GM15510 (cell line): ENCODE data around the gene BMERB1.

ENCODE experiments used
- POLR2A ChIP-seq: IDR thresholded peaks from 3 replicates; pipeline ENCODE4 v1.6.1; 2011; ENCODE audit warnings: borderline replicate concordance; ENCODE audit not compliant: insufficient read length; ENCODE audit errors: extremely low read depth

Gene BMERB1

DNA sequence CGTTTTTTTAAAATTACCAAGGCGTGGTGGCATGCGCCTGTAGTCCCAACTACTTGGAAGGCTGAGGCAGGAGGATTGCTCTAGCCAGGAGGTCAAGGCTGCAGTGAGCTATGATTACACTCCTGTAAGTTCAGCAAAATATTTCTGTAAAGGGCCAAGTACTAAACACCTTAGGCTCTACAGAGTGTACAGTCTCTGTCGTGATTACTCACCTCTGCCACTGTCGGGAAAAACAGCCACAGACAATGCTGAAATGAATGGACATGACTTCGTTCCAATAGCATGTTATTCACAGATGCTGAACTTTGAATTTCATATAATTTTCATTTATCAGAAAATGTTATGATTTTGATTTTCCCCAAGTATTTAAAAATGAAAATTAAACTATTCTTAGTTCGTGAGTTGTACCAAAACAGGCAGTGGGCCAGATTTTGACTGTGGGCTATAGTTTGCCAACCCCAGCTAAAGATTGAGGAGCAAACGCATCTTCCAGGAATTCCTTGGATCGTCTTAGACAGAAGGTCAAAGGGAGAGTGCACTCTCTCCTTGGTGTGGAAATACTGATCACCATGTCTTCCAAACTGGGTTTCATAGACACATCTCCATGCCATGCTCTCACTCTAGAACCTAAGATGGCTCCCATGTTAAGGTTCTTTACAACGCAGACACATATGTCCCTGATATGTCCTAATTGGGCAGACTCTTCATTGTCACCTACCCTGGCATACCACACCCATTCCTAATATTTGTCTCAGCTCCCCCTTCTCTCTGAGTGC, 119.1 kb downstream of the BMERB1 start:
- no peak for TF ChIP-seq POLR2A

DNA sequence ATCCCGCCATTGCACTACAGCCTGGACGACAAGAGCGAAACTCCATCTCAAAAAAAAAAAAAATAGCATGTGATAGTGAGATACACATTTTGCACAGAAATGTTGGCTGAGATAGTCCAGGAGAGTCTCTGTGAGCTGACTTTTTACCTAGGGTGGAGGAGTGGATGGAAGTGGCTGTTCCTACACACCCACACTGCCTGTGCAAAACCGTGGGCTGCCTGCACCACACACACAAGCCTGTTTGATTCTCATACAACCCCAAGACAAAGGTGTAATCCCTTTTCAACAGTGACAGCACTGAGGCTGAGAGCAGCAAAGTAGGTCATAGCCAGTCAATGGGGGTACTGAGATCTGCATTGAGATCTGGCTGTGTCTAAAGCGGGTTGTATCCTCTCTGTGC, 121.7 kb downstream of the BMERB1 start:
- TF ChIP-seq POLR2A, result no peak

DNA sequence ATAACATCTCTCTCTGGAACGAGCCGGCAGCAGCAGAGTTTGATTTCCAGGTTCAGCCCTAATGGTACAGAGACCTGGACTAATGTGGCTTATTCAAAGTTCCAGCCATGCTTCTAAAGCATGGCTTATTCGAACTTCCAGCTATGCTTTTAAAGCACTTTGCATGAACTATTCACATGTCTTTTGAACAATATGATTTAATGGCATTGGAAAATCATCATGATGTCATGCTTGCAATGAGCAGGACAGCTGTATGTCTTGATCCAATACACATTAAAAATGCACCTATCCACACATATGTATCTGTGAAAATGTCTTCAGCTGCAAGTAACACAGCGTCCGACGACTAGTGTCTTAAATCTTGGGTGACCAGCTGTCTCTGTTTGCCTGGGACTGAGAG, 122.9 kb downstream of the BMERB1 start:
- no peak for TF ChIP-seq POLR2A

DNA sequence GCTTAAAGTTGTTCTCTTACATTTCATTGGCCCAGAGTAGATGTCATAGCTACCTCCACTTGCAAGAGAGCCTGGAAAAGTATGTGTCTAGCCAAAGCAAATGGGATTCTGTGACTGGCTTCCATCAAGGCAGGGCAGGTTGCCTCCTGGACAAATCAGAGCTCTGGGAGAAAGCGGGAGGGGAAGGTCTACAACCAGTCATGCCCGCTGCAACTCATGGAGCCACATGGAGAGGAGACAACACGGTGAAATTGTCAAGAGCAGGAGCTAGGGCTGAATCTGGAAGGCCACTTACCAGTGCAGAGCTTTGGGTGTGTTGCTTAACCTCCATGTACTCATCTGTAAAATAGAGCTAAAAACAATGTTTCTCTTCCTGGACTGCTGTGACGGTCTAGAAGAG, 124.8 kb downstream of the BMERB1 start:
- TF ChIP-seq POLR2A, result no peak

DNA sequence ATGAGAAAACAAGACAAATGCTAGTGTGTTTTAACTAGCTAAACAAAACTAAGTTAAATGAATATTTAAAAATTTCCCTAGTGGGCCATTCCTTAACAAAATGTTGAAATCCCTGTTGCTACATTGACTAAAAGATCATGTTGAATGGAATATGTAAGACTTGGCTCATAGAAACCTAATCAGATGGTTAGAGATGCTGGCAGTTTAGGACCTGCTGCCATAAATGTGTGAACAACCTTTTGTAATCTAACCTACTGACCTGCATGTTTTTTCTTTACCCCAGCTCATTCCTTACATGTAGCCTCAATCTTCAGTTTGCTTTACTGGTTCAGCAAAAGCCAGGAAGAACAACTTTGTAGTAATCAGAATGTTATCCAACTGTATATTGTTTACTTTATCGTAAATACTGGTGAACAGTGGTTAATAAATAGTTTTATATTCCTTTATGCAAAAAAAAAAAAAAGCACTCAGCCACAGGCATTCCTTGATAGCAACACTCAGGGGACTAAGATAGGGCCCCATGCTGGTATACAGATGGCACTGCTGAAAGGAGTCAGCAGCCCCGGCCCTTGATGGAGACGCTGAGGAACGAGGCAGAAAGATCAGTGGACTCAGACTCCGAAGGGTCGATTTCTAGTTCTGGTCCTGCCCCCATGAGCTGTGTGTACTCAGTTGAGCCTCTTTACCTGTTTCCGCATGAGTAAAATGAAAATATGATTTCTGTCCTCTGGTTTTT, 130.4 kb downstream of the BMERB1 start:
- no peak for TF ChIP-seq POLR2A

DNA sequence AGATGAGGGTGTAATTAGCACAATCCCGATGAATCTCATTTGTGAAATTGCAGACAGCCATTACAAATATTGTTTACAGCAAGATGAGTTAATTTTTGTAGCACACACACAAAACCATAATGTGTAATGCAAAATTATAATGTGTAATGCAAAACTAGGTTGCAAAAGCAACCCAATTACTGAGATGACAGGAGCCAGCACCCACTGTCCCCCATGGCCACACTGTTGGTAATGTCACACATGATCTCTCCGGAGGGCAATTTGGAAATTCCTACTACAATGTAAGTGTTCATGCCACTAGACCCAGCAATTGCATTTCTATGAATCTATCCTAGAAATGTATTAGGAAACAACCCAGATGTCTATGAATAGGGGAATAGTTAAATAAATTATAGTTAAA, 131.7 kb downstream of the BMERB1 start:
- no peak for TF ChIP-seq POLR2A

DNA sequence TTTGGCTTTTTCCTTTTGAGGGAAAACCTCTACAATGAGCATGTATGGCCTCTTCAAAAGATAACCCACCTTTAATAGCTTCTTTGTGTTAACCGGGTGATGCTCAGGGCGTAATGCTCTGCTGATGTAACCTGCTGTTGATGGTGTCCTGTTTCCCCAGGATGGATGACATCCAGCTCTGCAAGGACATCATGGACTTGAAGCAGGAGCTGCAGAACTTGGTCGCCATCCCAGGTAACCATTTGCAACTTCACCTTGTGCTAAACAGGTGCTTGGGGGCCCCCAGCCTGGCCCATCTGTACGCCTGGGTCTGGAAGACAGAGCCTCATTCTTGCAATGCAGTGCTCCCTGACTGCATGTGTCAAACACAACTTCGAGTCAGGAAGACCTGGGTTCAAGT, 133.4 kb downstream of the BMERB1 start:
- no peak for TF ChIP-seq POLR2A

DNA sequence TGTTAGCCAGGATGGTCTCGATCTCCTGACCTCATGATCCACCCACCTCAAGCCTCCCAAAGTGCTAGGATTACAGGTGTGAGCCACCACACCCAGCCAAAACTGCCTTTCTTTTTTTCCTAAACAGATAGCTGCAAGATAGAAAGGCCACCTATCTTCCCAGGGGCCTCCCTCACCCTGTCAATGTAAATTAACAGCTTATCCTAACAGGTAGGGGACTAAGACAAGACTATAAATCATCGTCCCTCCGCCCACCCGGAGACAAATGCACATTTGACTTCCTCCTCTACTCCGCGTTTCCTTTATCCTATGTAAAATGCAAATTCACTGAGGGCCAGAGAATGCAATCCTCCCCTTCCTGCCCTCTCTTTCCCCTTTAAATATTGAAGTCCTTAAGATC, 137.2 kb downstream of the BMERB1 start:
- no peak for TF ChIP-seq POLR2A

DNA sequence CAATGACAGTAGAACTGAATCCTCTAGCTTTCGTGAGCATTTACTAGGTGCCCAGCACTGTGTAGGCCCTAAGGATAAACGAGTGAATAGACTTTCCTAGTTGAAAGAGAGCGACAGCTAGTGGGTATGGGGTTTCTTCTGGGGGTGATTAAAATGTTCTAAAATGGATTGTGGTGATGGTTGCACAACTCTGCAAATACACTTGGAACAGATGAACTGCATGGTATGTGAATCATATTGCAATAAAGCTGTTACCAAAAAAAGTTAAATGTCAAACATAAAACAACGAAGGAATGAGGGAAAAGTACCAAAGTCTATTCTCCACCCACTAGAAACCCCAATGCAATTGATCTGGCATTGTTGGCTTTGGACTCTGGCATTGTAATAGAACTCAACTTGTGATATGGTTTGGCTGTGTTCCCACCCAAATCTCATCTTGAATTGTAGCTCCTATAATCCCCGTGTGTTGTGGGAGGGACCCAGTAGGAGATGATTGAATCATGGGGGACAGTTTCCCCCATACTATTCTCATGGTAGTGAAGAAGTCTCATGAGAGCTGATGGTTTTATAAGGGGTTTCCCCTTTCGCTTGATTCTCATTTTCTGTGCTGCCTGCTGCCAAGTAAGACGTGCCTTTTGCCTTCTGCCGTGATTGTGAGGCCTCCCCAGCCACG, 138.1 kb downstream of the BMERB1 start:
- no peak for TF ChIP-seq POLR2A

DNA sequence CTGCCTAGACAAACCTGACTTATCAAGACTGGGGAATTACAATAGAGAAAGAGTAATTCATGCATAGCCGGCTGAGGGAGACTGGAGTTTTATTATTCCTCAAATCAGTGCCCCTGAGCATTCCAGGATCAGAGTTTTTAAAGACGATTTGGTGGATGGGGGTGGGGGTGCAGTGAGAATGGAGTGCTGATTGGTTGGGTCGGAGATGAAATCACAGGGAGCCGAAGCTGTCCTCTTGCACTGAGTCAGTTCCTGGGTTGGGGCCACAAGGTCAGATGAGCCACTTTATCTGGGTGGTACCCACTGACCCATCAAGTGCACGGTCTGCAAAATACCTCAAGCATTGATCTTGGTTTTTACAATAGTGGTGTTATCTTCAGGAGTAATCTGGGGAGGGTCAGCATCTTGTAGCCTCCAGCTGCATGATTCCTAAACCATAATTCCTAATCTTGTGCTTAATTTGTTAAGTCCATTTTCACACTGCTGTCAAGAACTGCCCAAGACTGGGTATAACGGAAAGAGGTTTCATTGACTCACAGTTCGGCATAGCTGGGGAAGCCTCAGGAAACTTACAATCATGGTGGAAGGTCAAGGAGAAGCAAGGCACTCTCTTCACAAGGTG, 139.0 kb downstream of the BMERB1 start:
- no peak for TF ChIP-seq POLR2A

DNA sequence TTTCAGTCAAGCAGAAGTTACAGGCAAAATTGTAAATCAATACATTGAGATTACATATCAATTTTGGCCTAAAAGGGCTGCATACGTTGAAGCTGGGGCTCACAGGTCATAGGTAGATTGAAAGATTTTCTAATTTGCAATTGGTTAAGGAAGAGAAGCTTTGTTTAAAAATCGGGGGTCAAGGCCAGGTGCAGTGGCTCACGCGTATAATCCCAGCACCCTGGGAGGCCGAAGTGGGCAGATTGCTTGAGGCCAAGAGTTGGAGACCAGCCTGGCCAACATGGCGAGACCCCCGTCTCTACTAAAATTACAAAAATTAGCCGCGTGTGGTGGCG, 140.2 kb downstream of the BMERB1 start:
- no peak for TF ChIP-seq POLR2A

DNA sequence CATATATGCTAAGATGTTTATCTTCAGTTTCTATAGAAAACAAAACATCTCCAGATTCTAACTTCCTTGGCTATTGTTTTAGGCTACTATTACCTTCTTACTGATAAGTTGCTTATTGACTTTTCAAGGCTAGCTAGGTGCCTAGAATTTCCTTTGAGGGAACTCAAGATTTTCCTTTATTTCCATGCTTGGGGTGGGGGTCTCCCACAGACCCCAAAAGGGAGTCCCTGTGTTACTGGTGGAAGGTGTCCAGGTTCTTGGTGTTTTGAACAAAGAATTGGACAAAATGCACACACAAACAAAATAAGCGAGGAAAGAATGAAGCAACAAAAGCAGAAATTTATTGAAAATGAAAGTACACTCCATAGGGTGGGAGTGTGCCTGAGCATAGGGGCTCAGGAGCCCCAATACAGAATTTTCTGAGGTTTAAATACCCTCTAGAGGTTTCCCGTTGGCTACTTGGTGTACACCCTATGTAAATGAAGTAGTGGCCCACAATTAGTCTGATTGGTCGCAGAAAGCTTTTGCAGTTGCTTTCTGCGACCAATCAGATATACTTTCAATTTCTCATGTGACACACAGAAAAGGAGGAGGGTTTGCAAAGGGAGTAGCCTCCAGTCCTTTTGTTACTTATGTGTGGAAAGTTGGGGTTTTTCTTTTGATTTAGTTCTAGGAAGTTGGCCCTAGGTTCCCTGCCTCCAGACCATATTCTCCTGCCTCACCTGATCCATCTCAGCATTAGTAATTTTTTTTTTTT, 141.1 kb downstream of the BMERB1 start:
- no peak for TF ChIP-seq POLR2A

DNA sequence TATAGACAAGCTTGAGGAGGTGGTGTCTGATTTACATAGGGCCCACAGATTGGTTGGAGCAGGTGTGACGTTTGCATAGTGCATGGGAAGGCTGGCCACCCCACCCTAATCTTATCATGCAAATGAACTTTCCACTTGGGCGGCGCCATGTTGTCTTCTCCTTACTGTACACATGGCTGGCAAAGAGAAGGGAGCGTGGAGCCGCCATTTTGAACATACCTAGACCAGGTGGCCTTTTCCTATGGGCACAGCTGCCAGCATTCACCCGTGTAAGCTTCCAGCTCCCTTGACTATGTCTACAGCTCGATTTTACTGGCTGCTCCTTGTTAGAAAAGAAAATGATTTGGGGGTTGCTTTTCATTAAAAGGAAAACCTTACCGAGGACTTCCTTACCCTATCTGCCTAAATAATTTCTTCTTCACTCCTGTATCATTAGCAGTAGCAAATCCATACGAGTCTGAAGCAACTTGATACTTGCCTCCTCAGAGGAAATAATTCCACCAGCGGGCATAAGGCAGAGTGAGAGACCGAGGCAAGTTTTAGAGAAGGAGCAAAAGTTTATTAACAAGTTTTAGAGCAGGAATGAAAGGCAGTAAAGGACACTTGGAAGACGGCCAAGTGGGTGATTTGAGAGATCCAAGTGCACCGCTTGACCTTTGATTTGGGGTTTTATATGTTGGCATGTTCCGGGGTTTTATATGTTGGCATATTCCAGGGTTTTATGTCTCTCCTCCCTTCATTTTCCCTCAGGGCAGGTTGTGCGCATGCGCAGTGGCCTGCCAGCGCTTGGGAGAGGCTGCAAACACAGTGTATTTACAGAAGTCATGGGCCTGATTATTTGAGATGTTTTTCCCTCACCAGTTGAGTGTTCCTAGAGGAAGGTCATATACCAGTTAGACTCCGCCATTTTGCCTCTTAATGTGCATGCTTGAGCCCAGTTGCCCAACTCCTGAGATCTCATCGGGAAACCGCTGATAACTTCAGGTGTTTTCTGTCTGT, 142.9 kb downstream of the BMERB1 start:
- no peak for TF ChIP-seq POLR2A
